ENCODE results near the gene CEMIP.

Gene CEMIP

GRCh38 chr15:80898040-80898439 lies 118.9 kb downstream of the CEMIP start:
- no peak for DNase-seq

DNA sequence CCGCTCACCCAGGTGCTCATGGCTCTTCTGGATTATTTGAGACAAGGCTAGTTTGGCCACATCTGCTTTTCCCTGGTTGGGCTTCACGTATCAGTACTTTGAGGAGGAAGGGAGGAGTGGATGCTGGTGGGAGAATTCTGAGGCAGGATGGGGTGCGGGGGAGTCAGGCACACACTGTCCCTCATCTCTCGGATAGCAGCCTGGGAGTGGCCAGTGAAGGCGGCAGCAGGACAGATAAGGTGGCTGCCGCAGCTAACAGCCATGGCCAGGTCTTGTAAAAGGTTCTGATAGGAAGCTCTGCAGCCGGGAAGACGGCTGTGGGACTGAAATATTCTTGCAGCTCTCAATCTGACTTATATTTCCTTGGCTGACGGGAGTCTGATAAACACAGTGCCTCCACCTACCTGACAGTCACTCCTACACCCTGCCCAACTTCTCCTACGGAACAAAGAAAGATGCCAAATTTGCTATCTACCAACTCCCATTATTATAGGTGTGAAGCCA lies 123.2 kb downstream of the CEMIP start:
- no peak for DNase-seq

- DNase-seq = no peak
These were observed 125.8 kb downstream of the CEMIP start for GRCh38 chr15:80904998-80905397.

GRCh38 chr15:80906159-80906766 lies 127.1 kb downstream of the CEMIP start:
- no peak for DNase-seq

GRCh38 chr15:80911821-80912220 lies 132.7 kb downstream of the CEMIP start:
- DNase-seq = no peak

DNA sequence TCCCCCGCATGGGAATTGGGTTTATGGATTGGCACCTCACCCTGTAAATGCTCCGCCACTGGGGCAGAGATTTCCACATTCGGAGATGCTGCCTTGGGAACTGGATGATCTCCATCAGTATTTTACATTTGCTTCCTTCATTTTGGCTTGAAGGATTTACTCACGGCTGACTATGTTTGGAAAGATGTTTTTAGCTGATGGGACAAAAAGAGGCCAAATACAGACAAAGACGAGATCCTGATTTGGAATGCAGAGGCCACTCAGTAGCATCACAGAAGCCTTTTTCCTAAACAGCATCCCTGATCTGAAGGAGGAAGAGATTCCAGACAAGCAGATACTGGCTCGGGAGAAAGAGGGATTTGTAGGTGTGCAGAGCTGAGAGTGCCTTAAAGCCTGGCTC lies 133.5 kb downstream of the CEMIP start:
- no peak for DNase-seq

DNA sequence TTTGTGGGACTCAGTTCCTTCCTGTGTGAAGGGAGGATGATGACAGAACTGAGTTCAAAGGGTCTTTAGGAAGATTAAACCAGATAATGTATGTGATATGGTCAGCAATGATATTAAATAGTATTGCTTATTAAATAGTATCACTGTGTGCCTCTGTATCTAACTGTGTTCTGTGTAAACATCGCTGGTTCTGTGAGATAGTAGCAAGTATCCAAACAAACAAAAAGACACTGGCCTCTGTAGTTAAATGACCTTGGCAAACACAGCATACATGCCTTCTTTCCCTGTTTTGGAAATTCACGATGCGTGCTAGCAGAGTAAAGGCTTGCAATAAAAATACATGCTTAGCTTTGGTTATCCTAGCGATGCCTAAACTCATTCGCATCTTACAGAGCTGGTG lies 134.4 kb downstream of the CEMIP start:
- DNase-seq = no peak

DNA sequence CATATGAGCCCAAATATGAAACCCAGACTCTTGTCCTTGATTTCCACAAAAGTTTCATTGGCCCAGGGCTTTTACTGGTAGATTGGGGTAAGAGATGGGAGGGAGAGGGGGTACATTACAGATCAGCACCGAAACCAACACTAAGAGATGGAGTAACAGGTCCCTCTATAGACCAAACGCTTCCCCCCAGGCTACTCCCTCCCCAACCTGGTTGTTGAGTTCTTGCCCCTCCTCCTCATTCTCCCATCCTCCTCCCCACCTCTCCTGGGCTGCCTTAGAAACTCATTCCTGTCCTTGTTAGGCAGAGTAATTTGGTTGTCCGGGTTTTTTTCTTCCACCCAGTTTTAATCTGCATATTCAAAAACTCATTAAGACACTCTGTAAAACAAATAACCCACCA lies 136.3 kb downstream of the CEMIP start:
- no peak for DNase-seq

DNA sequence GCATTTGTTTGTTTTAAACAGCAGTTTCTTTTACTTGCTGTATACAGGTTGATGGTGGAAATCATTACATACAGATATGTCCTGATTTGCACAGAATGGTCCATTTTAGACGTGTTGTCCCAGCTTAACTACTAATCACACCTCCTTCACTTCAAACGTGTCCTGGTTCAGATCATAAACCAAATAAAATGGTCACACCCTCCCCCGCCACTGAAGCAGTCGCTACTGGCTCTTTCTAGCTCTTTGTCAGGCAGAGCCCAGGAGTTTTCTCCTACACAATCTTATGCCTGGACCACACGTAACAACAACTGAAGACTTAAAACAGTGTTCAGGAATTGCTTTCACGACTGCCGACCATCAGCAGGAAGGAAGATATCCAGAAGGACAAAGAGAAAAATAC lies 136.9 kb downstream of the CEMIP start:
- DNase-seq = no peak

- DNase-seq = no peak
These were observed 139.1 kb downstream of the CEMIP start for GRCh38 chr15:80918196-80918783.

DNA sequence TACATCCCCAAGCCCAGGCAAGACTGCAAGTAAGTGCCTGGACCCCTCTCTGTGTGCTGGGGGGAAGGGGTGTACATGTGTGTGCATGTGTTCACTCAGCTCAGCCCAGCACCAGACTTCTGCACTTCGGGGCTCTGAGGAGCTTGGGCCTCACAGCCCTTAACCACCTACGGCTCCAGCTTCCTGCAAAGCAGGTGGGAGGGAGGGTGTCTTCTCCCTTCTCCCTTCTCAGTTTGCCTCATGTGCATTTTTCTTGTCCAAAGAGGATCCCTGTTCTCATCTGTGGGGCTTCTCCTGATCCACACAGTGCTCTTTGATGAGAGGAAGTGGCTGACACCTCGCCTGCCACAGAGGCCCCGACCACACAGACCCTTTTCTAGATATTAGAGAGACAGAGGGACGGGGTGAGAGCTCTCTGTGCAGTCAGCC lies 141.1 kb downstream of the CEMIP start:
- DNase-seq = no peak

DNA sequence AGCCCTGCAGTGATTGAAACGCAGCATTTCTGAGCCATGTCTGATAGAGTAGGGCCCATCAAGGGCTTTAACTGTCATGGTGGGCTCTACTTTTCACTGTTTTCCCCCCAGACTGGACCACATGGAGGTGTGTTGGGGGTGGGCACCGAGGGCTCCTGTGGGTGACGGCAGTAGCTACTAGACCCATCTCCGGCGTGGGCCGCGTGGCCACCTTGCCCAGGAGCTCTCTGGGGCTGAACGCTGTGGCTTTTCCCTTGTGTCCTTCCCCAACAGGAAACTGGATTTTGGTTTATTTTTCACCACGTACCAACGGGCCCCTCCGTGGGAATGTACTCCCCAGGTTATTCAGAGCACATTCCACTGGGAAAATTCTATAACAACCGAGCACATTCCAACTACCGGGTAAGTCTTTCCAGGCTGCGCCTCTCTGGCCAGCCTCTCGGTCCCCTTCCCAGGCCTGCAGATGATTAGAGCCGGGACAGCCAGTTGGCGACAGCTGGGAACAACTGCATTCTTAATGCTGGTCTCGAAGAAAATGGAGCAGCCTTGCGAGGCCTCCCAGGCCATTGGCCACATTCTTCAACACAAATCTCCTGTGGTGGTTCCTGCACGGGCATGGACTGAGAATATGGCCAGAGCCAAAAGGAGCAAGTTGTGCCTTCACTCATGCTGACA lies 142.7 kb downstream of the CEMIP start:
- no peak for DNase-seq

DNA sequence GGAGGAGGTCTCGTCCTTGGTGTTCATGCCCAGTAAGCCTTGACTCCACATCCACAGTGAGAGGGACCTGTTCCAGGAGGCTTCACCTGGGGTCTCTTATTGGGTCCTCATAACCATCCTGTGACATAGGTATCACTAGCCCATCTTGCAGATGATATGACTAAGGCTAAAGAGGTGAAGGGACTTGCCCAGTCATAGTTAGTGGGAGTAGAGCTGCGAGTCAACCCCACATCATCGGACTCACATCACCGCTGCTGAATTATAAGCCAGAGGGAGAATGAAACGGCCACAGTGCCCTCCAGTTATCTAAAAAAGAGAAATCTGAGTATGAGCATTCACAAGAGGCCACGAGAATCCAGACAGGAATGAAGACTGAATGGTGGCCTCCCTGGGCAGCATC lies 144.5 kb downstream of the CEMIP start:
- DNase-seq = no peak

GRCh38 chr15:80924278-80924677 lies 145.1 kb downstream of the CEMIP start:
- DNase-seq = no peak

- DNase-seq = no peak
These were observed 146.5 kb downstream of the CEMIP start for GRCh38 chr15:80925597-80926059.

DNA sequence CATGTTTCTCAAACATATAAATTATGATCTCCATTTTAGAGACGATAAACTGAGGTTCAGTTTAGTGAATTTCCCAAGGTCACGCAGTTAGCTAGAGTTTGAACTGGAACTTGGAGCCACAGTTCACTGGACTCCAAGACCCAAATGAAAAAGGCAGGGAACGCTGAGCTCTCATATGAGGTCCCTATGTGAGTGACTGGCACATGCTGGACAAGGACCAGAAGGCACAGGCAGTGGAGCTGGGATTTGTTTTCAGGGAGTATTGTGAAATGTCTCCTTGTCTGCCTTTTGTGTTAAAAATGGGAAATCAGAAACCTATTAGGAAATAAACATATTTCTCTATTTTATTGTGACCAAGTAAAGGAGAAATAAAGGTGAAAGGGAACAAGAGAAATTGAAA lies 147.0 kb downstream of the CEMIP start:
- DNase-seq = no peak

DNA sequence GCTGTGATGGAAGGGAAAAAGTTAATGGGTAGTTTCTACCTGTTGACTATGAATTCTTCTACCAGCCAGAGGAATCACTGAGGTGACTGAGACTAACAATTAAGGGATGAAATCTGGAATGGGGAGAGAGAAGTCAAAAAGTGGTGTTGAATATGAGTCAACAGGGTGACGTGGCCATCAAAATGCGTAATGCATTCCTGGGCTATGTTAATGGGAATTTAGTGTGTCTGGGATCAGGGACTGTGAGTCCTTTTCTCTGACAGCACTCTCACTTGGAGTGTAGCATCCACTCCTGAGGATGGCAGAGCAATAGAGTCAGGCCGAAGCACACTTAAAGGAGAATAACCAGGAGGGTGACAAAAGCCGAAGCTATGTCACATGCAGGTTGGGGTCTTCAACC lies 150.1 kb downstream of the CEMIP start:
- no peak for DNase-seq

DNA sequence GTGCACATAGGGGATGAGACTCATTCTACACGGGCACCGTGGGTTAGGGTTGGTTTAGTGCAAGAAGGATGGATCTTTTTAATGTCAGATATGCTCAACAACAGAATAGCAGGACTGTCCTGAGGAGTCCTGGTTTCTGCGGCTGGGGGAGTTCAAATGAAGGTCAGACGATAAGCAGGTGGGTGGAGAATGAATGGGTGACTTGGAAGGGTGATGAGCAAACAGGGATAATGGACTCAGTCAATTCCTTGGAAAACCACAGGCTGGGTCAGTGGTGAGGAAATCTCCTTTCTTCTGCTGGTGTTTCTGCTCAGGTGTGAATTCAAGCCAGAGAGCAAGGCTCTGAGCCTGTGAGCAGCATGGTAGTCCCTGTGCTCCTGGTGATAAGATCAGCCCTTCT lies 150.5 kb downstream of the CEMIP start:
- DNase-seq = no peak

GRCh38 chr15:80931191-80931590 lies 152.0 kb downstream of the CEMIP start:
- DNase-seq = no peak

DNA sequence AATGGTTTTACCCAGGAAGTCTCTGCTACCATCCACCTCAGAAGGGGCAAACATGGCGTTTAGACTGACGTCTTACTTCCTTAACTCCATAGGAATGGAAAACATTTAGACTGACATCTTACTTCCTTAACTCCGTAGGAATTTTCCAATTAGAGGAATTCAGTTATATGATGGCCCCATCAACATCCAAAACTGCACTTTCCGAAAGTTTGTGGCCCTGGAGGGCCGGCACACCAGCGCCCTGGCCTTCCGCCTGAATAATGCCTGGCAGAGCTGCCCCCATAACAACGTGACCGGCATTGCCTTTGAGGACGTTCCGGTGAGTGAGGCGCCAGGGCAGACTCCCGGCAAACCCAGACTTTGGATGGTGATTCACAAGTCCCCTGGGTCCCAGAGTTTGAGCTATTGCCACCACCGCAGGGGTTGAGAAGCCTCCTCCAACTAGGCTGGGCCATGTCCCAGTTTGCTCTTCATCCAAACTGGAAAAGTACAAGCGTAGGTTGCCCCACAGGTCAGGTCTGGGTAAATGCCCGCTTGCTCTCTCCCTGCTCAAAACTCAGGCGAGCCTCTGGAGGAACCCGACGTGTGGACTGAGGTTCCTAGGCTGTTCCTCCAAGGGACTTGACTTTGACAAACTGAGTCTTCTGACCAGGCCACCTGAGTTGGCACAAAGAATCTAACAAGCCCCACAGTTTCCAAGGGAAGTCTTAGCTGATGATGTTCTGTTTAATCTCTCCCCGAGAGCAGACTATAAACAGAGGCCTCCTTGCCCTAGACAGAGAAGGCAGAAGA lies 152.7 kb downstream of the CEMIP start:
- DNase-seq = no peak

- no peak for DNase-seq
These were observed 153.3 kb downstream of the CEMIP start for GRCh38 chr15:80932513-80932815.

DNA sequence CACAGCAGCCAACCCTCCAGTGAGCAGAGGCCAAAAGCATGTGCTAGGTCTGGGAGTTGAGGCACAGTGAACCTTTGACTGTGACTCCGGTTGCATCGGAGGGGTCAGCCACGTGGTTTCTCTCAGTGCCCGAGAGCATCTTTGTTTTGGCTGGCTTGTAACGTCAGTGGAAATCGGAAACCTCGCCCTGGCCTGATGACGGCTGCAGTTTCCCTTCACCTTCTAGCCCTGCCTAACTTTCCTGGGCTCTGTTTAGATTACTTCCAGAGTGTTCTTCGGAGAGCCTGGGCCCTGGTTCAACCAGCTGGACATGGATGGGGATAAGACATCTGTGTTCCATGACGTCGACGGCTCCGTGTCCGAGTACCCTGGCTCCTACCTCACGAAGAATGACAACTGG lies 153.8 kb downstream of the CEMIP start:
- no peak for DNase-seq

DNA sequence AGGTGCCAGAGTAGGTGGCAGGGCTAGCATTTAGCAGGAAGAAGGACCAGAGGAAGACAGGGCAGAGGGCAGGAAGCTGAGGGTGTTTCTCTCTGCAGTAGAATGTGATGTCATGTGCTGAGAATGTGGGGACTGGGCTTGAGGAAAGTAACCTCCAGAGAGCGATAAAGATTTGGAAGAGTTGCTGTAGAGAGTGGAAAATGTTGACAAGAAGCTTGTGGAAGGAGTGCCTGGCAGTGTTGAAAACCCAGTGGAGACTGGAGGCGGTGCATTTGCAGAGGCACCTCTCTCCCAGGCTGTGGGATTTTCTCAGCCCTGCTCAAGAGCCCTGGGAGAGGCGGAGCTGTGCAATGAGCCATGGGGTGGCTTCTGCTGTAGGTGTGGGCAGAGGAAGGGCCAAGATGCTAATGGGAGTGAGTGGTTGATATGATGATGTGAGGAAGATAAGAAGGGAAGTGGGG lies 155.6 kb downstream of the CEMIP start:
- DNase-seq = no peak

Measured in KG1 (cell line).